H1 (cell line): Measurements from ENCODE around the gene PRICKLE2.

ENCODE experiments used
- CTCF ChIP-seq, 3 experiments: IDR thresholded peaks; 1 replicate in 2 of 3; 2 replicates in 1 of 3; pipeline versions ENCODE4 v1.5.1 to v1.6.1; 2011; ENCODE audit warnings: low read length in 3 of 3, mild to moderate bottlenecking in 3 of 3, inconsistent platforms in 2 of 3, low read depth in 1 of 3, moderate library complexity in 1 of 3; ENCODE audit not compliant: insufficient read depth in 1 of 3; ENCODE audit errors: control extremely low read depth in 1 of 3
- EP300 ChIP-seq, 2 experiments: IDR thresholded peaks; 1 replicate in 1 of 2; 2 replicates in 1 of 2; pipeline ENCODE4 v1.6.1; 2011 to 2012; ENCODE audit warnings: low read depth in 2 of 2, low read length in 2 of 2, mild to moderate bottlenecking in 2 of 2, borderline replicate concordance in 1 of 2, inconsistent platforms in 1 of 2, moderate library complexity in 1 of 2
- HDAC2 ChIP-seq, 2 experiments: fragments of 300-600 bp in 1 of 2; sonication (generic) in 1 of 2; IDR thresholded peaks; 2 replicates each; pipeline ENCODE4 v1.6.1; 2011 to 2012; ENCODE audit warnings: low read depth in 2 of 2, low read length in 2 of 2, mild to moderate bottlenecking in 2 of 2, moderate library complexity in 2 of 2, borderline replicate concordance in 1 of 2, inconsistent platforms in 1 of 2
- JUN ChIP-seq: IDR thresholded peaks from 2 replicates; pipeline ENCODE4 v1.6.1; 2011; ENCODE audit warnings: low read depth, mild to moderate bottlenecking, improper control_type of control experiment, low read length
- MAFK ChIP-seq: IDR thresholded peaks from 2 replicates; pipeline ENCODE4 v1.6.1; 2012; ENCODE audit warnings: low read depth, mild to moderate bottlenecking, improper control_type of control experiment, low read length
- MAX ChIP-seq: IDR thresholded peaks from 2 replicates; pipeline ENCODE4 v1.6.1; 2012; ENCODE audit warnings: inconsistent platforms
- NRF1 ChIP-seq: IDR thresholded peaks from 2 replicates; pipeline ENCODE4 v1.6.1; 2011; ENCODE audit warnings: mild to moderate bottlenecking, low read depth, low read length, improper control_type of control experiment
- SP2 ChIP-seq: IDR thresholded peaks from 2 replicates; pipeline ENCODE4 v1.6.1; 2012; ENCODE audit warnings: mild to moderate bottlenecking, low read length, inconsistent platforms
- TAF1 ChIP-seq: IDR thresholded peaks from 2 replicates; pipeline ENCODE4 v1.6.1; 2011; ENCODE audit warnings: mild to moderate bottlenecking, low read depth, low read length
- YY1 ChIP-seq: IDR thresholded peaks from 2 replicates; pipeline ENCODE4 v1.6.1; 2011; ENCODE audit warnings: low read depth, mild to moderate bottlenecking, low read length

GRCh38 chr3:64203216-64203615 is 22.1 kb downstream of the PRICKLE2 start:
- TF ChIP-seq CTCF (IDR thresholded peaks at IDR 0.05; ENCODE audit: control extremely low read depth in 1 of 3, insufficient read depth in 1 of 3, low read depth in 1 of 3, low read length in 3 of 3) (no peak), MAX (no peak), TAF1 (no peak), NRF1 (no peak), JUN (no peak), HDAC2 (IDR thresholded peaks at IDR 0.05; ENCODE audit: borderline replicate concordance in 1 of 2, low read depth in 2 of 2, low read length in 2 of 2) (no peak), YY1 (no peak), MAFK (no peak), EP300 (IDR thresholded peaks at IDR 0.05; ENCODE audit: borderline replicate concordance in 1 of 2, low read depth in 2 of 2, low read length in 2 of 2) (no peak), SP2 (no peak)
